Vagina (tissue), 2 donors: ENCODE results near the gene VPS18. TPM values are rescaled to one million over a fixed set of nuclear protein-coding genes. Genes with fewer than 3 reads are reported as not detected.

Experiments
- DNase-seq, 2 donors: peaks; one replicate each; pipeline ENCODE4 v3.0.0-alpha.2; 2017; ENCODE audit errors: extremely low spot score in 2 of 2
- H3K27ac ChIP-seq: fragments of 200-600 bp; sonication (generic); one replicate; pipeline ENCODE4 v1.5.1; 2019
- H3K27me3 ChIP-seq: fragments of 200-600 bp; sonication (generic); one replicate; pipeline ENCODE4 v1.5.1; 2019
- H3K36me3 ChIP-seq, 2 donors: fragments of 200-600 bp; sonication (generic); one replicate each; pipeline ENCODE4 v1.5.1; 2017 to 2019
- H3K4me1 ChIP-seq: fragments of 200-600 bp; sonication (generic); one replicate; pipeline ENCODE4 v1.5.1; 2019
- H3K4me3 ChIP-seq, 2 donors: fragments of 200-600 bp; sonication (generic); 1 replicate in 1 of 2; 2 replicates in 1 of 2; pipeline ENCODE4 v1.5.1; 2016 to 2019
- H3K9me3 ChIP-seq: fragments of 200-600 bp; sonication (generic); one replicate; pipeline ENCODE4 v1.5.1; 2019
- POLR2A ChIP-seq, 2 donors: fragments of 450-650 bp; IDR thresholded peaks; one replicate each; pipeline ENCODE4 v1.6.1; 2017; ENCODE audit warnings: antibody characterized with exemption in 2 of 2, mild to moderate bottlenecking in 2 of 2, moderate library complexity in 2 of 2
- POLR2AphosphoS5 ChIP-seq, 2 donors: sonication (generic); formaldehyde crosslinking; IDR thresholded peaks; one replicate each; pipeline ENCODE4 v1.9.0; 2017; ENCODE audit warnings: antibody characterized with exemption in 2 of 2, mild to moderate bottlenecking in 2 of 2, low read depth in 1 of 2; ENCODE audit not compliant: insufficient read depth in 1 of 2
- intact Hi-C: fragments of 100-400 bp; cut with DNase I; formaldehyde crosslinking; loops from one replicate; pipeline ENCODE4 v1.15.1; 2023
- total RNA-seq: library from RNA; depleted of rRNA; stranded (reverse); fragments of >200 nt; gene quantifications from one replicate; pipeline ENCODE4 v1.2.3, GENCODE V29; 2016
- TF ChIP-seq, protein P1 (sequence below), 3 experiments: fragments of 450-650 bp in 2 of 3; fragments of 200-600 bp in 1 of 3; sonication (generic) in 1 of 3; IDR thresholded peaks; one replicate each; pipeline ENCODE4 v1.5.1; 2017 to 2019; ENCODE audit warnings: antibody characterized with exemption in 3 of 3, mild to moderate bottlenecking in 2 of 3, moderate library complexity in 2 of 3

VPS18 gene
- total RNA-seq, 1 donor from 2014 or later, result 21.4 TPM

GRCh38 chr15:40937762-40938535 is 43.7 kb downstream of the VPS18 start:
- no peaks in the 10 kb centered on the region for H3K27me3 ChIP-seq
- intact Hi-C loops, result no loop called here
- H3K4me3 ChIP-seq, result no peak overlapping the region
- no peak for DNase-seq
- no peak overlapping the region for H3K27ac ChIP-seq
- H3K9me3 ChIP-seq, result no peaks in the 10 kb centered on the region
- TF ChIP-seq POLR2AphosphoS5 (IDR thresholded peaks at IDR 0.05; ENCODE audit: insufficient read depth in 1 of 2, low read depth in 1 of 2), result no peak
- no peaks in the 10 kb centered on the region for H3K36me3 ChIP-seq
- peaks cover 25% of the 10 kb centered on the region for H3K4me1 ChIP-seq

GRCh38 chr15:40938536-40938870 is 44.3 kb downstream of the VPS18 start:
- no peak for DNase-seq
- H3K4me3 ChIP-seq, result no peak overlapping the region
- no peak for TF ChIP-seq POLR2AphosphoS5 (IDR thresholded peaks at IDR 0.05; ENCODE audit: insufficient read depth in 1 of 2, low read depth in 1 of 2)
- no peak for TF ChIP-seq POLR2A (IDR thresholded peaks at IDR 0.05)
- TF ChIP-seq, protein P1, sequence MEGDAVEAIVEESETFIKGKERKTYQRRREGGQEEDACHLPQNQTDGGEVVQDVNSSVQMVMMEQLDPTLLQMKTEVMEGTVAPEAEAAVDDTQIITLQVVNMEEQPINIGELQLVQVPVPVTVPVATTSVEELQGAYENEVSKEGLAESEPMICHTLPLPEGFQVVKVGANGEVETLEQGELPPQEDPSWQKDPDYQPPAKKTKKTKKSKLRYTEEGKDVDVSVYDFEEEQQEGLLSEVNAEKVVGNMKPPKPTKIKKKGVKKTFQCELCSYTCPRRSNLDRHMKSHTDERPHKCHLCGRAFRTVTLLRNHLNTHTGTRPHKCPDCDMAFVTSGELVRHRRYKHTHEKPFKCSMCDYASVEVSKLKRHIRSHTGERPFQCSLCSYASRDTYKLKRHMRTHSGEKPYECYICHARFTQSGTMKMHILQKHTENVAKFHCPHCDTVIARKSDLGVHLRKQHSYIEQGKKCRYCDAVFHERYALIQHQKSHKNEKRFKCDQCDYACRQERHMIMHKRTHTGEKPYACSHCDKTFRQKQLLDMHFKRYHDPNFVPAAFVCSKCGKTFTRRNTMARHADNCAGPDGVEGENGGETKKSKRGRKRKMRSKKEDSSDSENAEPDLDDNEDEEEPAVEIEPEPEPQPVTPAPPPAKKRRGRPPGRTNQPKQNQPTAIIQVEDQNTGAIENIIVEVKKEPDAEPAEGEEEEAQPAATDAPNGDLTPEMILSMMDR (IDR thresholded peaks at IDR 0.05), result no peak
- peaks cover 27% of the 10 kb centered on the region for H3K4me1 ChIP-seq
- H3K36me3 ChIP-seq, result no peaks in the 10 kb centered on the region
- intact Hi-C loops, result no loop called here
- no peaks in the 10 kb centered on the region for H3K27me3 ChIP-seq
- H3K9me3 ChIP-seq, result no peaks in the 10 kb centered on the region
- H3K27ac ChIP-seq, result no peak overlapping the region

DNA sequence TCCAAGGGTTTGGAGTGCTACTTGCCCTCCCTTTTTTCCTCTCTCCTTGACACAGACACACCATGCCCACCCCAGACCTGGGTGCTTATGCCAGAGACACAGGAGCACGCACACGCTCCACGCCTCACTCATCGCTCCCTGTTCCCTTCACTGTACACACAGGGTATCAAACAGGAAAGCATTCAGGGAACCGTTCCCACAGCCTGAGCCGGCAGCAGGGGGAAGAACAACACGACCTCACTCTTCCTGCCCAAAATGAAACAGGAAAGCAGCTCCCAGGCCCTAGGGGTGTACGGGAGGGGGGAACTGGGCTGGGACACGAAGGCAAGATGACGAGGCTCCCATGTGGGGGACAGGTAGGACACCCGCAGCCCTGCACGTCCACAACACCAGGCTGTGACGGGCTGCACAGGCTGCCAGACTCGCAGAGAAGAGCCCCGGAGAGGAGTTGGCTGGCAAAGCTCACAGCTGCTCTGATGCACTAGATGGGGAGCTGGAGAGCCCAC is 46.1 kb downstream of the VPS18 start:
- intact Hi-C loops, result loop anchor here (5.0 to 10.0 kb wide), 2 partner anchors 38 to 74 kb away; no protein-coding TSS in a partner anchor
- Histone ChIP-seq H3K36me3 (no peaks in the 10 kb centered on the region), H3K4me3 (no peak overlapping the region), H3K4me1 (peaks cover 27% of the 10 kb centered on the region), H3K27ac (no peak overlapping the region), H3K9me3 (no peaks in the 10 kb centered on the region), H3K27me3 (no peaks in the 10 kb centered on the region)
- DNase-seq, result no peak
- TF ChIP-seq POLR2A (IDR thresholded peaks at IDR 0.05) (no peak), POLR2AphosphoS5 (IDR thresholded peaks at IDR 0.05; ENCODE audit: insufficient read depth in 1 of 2, low read depth in 1 of 2) (no peak)
- TF ChIP-seq, protein P1 (IDR thresholded peaks at IDR 0.05), result no peak

- intact Hi-C loops, result loop anchor here (5.0 to 10.0 kb wide), 2 partner anchors 39 to 74 kb away; no protein-coding TSS in a partner anchor
- Histone ChIP-seq H3K4me3 (peak overlapping the region; percentile 46 to 74), H3K4me1 (peaks cover 27% of the 10 kb centered on the region)
Observed at GRCh38 chr15:40941068-40941527, 46.8 kb downstream of the VPS18 start.

DNA sequence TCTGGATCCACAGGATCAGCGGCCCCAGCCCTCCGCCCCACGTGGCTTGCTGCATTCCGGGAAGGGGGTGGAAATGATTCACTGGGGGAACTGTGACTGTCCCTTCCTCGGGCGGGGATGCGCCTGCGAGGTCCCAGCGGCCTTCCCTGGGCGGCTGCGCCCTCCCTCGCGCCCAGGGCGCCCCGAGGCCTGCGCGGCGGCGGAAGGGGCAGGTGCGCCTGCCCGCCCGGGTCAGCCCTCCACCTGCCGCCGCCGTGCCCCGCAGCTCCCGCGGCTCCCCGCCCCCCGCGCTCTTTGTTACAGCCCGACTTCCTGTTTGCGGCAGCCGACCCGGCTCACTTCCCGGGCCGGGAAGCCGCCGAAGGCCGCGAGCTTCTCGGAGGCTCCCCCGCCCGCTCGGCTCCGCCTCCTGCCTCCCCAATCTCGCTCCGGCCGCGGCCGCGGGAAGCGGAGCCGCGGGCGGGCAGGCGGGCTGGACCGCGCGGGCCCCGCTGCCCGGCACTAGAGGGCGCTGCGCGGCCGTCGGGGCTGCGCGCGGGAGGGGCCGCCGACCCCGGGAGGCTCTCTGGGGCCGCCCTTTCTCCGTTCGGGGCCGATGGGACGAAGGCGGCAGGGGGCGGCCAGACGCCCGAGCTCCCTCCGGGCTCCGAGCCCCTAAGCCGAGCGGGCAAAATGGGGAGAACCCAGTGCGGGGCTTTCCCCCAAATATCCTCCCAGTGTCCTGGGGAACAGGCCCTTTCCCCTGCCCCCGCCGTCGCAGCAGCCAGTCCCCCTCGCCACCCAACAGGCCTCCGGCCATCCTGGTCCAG is 47.5 kb downstream of the VPS18 start:
- no peak for DNase-seq
- peak overlapping the region; percentile 46 to 74 for H3K4me3 ChIP-seq
- intact Hi-C loops, result loop anchor here (5.0 to 10.0 kb wide), 2 partner anchors 39 to 73 kb away; no protein-coding TSS in a partner anchor
- H3K4me1 ChIP-seq, result peaks cover 27% of the 10 kb centered on the region
- H3K36me3 ChIP-seq, result no peaks in the 10 kb centered on the region
- H3K9me3 ChIP-seq, result no peaks in the 10 kb centered on the region
- TF ChIP-seq POLR2A (IDR thresholded peaks at IDR 0.05), result no peak
- peak in 1 of 2 donors; percentile 29 for TF ChIP-seq POLR2AphosphoS5 (IDR thresholded peaks at IDR 0.05; ENCODE audit: insufficient read depth in 1 of 2, low read depth in 1 of 2)
- TF ChIP-seq, protein P1 (IDR thresholded peaks at IDR 0.05), result peak in 2 of 3 experiments; percentile 16 to 56
- peak overlapping the region; percentile 79 for H3K27ac ChIP-seq
- no peaks in the 10 kb centered on the region for H3K27me3 ChIP-seq

More at GRCh38 chr15:40941068-40941527, 46.8 kb downstream of the VPS18 start:
- no peaks in the 10 kb centered on the region for H3K9me3 ChIP-seq
- H3K36me3 ChIP-seq, result no peaks in the 10 kb centered on the region
- H3K27ac ChIP-seq, result peak overlapping the region; percentile 79
- DNase-seq, result no peak
- TF ChIP-seq POLR2A (IDR thresholded peaks at IDR 0.05) (no peak), POLR2AphosphoS5 (IDR thresholded peaks at IDR 0.05; ENCODE audit: insufficient read depth in 1 of 2, low read depth in 1 of 2) (peak in 1 of 2 donors; percentile 46)
- H3K27me3 ChIP-seq, result no peaks in the 10 kb centered on the region
